Skeletal muscle cell (primary cell): Measurements from ENCODE around the gene HNRNPH1.
"Not testable (repeated sequence)": the region's sequence is repeated elsewhere in the genome, so short reads cannot be mapped to it uniquely, and the experiment has no call there.

Source experiments
- DNase-seq: peaks from one replicate; pipeline ENCODE4 v3.0.0-alpha.2; 2010; ENCODE audit warnings: low read depth
- H3K4me3 ChIP-seq: 2 replicates; pipeline ENCODE4 v1.5.1; 2011; ENCODE audit warnings: low read depth, mild to moderate bottlenecking, control low read depth, low read length, moderate library complexity

HNRNPH1 gene, protein sequence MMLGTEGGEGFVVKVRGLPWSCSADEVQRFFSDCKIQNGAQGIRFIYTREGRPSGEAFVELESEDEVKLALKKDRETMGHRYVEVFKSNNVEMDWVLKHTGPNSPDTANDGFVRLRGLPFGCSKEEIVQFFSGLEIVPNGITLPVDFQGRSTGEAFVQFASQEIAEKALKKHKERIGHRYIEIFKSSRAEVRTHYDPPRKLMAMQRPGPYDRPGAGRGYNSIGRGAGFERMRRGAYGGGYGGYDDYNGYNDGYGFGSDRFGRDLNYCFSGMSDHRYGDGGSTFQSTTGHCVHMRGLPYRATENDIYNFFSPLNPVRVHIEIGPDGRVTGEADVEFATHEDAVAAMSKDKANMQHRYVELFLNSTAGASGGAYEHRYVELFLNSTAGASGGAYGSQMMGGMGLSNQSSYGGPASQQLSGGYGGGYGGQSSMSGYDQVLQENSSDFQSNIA

DNA sequence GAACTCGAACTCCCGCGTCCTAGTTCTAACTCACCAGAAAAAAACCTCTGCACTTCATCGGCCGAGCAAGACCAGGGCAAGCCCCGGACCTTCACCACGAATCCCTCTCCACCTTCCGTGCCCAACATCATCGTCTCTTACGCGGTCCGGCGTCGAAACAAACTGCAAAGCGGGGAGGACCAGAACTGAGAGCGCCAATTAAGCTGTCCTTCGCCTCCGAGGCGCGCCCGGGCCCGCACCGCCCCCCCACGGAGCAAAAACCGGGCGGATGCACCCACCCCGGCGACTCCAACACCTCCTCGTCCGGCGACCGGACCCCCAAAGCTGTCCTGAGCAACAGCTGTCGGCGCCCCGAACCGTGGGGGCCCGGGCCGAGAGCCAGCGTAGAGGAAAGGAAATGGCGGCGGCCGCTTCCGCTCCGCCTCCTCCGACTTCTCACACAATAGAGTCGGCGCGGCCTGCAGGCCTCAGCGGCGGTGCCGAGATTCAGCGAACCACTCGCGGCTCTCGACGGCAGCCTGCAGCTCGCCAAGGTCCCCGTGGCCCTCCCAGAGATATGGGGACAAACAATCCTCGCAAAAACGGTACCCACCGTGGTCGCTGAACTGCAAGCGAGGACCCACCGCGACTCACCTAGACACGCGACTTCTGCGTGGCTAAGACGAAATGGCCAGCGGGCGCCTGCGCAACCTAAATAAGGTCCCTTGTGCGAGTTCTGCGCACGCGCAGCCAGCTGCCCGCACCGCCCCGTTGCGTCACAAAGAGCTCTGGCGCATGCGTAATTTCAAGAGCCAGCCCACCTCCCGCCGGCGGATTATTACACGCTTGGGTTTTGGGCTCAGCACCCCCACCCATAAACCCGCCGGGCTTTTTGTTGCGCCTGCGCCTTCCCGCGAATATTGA is at the start of gene HNRNPH1:
Gene HNRNPH1, minus strand, starts transcription at position 669 of the 903 bp plus-strand sequence. Its CDS starts 538 bp downstream, at position 131.
- peak; percentile 93 for DNase-seq
- peak within 1 kb of the TSS; percentile 96 for H3K4me3 ChIP-seq

DNA sequence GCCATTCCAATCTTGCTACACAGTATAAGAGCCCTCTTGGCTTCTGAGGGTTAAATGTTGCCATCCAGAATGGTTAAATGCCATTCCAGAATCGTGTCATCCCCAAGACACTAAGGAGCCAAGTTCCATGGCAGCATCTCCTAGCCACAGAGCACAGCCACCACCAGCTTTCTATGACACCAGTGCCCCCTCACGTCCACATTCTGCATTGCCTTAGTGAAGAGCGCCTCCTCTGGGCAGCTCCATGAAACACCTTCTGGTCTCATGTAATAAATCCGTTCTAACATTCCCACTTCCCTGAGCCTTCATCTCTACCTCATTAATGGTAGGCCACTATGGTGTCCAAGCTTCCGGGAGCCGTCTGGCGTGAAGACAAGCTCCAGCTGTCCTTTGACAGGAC is 44.9 kb upstream of the HNRNPH1 start:
- no peak for DNase-seq
- H3K4me3 ChIP-seq: no peak overlapping the region

DNA sequence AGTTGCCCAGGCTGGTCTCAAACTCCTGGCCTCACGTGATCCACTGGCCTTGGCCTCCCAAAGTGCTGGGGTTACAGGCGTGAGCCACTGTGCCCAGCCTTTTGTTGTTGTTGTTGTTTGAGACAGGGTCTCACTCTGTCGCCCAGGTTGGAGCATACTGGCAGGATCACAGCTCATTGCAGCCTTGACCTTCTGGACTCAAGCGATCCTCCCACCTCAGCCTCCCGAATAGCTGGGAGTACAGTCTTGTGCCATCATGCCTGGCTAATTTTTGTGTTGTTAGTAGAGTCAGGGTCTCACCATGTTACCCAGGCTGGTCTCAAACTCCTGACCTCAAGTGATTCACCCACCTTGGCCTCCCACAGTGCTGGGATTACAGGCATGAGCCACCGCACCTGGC is 38.2 kb upstream of the HNRNPH1 start:
- H3K4me3 ChIP-seq, DNase-seq: not testable (repeated sequence)

DNA sequence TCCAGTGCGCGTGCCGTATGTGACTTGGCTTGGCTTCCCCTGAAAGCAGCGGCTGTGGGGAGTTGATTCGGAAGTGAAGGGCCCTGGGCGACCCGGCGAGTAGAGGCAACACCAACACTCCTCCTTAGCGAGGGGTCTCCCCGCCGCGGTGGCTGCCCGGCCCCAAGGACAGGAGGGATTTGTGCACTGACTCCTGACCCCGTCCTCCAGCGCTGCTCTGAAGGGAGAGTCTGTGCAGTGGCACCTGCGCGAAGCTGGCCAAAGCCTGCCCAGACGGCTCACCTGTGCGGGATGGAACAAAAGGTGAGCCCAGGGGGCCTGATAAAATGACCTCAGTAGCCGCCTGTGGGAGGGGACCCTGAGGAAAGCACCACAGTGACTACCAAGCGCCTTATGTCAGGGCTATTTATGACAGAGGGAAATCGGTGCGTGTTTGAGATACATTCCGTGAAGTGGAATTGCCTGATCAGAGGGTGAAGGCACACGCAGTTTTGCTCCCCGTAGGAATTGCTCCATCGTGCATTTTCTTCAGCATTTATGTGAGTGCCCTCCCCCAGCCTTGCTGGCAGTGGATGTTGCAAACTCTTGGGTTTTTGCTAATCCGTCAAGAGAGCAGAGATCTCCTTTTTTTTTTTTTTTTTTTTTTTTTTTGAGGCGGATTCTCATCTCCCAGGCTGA is 34.8 kb upstream of the HNRNPH1 start:
- not testable (repeated sequence) for DNase-seq
- peak overlapping the region; percentile 55 for H3K4me3 ChIP-seq

DNA sequence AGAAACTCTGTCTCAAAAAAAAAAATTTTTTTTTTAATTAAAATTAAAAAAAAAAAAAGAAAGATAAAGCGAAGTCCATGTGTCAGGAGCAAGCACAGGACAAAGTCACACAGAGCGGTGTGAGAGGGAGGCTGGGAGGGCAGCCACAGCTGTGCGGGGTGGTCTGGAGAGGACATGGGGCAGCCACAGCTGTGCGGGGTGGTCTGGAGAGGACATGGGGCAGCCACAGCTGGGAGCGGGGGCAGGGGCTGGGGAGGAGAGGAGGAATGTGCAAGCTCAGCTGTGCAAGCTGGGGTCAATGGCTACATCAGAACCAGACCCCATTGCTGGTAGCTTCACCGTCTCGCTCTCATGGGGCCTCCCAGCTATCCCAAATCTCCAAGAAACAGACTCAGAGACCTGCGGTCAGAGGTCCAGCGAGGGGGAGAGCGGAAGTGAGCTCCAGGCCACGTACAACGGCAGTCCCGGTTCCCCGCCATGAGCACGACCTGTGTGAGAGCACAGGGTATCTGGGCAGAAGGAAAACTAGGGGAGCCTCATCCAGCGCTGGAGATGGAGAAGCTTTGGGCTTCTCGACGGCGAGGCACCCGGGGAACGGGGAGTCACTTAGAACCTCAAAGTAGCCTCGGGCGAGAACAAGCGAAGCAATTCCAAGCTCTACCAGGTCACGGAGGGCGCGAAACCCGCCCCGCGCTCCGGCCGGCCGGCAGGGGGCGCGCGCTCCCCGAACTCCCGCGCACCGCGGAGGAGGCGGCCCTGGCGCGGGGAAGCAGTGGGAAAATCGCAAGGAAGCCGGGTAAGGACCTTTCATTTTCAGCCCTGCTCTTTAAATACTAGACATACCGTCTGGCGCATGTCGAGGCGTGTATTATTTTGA is 34.1 kb upstream of the HNRNPH1 start:
- not testable (repeated sequence) for DNase-seq, H3K4me3 ChIP-seq

DNA sequence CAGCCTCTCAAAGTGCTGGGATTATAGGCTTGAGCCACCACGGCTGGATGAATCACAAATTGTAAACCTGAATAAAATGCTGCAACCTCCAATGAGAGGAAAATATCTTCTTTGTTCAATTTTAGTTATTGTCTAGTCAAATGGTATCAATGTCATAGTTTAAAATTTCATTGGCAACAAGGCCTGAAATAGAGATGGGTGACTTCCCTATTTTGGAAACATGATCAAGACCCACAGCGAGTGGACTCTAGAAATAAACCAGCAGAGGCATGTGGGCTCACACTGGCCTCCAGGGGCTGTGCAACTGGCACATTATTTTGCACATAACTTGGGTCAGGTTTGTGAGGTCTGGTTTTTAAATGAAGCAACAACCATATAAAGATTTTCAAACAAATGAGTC is 29.7 kb upstream of the HNRNPH1 start:
- H3K4me3 ChIP-seq, DNase-seq: not testable (repeated sequence)

DNA sequence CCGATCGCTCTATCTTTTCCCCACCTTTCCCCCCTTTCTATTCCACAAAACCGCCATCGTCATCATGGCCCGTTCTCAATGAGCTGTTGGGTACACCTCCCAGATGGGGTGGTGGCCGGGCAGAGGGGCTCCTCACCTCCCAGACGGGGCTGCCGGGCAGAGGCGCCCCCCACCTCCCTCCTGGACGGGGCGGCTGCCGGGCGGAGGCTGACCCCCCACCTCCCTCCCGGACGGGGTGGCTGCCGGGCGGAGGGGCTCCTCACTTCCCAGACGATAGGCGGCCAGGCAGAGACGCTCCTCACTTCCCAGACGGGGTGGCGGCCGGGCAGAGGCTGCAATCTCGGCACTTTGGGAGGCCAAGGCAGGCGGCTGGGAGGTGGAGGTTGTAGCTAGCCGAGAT is 26.8 kb upstream of the HNRNPH1 start:
- not testable (repeated sequence) for DNase-seq, H3K4me3 ChIP-seq

DNA sequence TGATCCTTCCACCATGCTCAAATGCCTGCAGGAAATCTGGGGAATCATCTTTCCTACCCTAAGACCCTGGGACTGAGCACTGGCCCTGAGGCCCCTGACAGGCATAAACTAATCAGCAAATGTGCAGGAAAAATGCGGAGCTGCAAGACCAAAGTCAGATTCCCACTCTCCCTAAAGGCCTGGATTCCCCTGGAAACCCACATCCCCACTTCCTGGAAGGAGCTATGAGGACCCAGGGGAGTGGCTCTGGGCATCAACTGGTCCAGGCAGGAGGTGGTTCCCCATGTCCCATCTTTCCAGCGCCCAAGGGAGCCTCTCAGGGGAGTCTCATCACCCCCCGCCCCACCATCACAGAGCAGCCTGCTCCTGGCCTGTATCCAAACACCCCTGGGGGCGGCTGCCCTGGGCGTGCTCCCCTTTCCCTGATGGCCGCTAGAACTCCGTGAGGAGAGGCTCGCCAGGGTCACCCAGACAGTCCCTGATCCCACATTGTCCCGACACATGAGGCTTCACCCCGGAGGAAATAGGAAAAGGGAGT is 25.8 kb upstream of the HNRNPH1 start:
- DNase-seq, H3K4me3 ChIP-seq: not testable (repeated sequence)

DNA sequence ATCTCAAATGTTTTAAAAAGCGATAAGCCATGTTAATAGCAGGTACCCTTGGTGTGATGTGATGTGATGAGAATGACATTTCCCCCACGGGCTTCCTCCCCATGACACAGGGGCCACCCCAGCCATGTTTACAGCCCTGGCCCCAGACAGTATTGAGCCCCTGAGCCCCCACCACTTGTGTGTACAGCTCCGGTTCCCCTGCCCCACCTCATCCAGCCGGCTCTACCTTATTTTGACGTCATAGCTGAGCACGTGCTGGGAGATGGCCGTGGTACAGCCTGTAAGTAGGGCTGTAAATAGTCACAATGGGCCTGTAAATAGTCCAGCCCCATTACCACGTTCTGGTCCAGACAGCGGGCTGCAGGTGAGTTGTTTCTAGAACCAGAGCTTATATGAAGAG is 24.9 kb upstream of the HNRNPH1 start:
- H3K4me3 ChIP-seq: no peak overlapping the region
- no peak for DNase-seq

DNA sequence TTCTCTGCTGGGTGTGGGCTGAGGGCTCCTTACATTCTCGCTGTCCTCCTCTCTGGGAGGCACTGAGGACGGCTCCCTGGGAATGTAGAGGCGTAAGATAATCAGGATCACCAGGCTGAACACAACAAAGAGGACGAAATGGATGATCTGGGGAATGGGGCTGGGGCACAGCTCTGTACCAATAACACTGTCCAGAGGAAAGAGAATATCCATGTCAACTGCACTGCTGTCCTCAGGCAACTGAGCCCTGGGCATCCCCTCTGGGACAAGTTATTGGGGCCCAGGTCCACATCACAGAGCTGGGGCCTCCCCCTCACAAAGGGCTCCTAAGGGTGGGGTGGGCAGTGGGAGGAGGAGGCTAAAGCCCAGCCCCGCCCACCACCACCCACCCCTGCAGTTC is 21.3 kb upstream of the HNRNPH1 start:
- not testable (repeated sequence) for DNase-seq, H3K4me3 ChIP-seq

DNA sequence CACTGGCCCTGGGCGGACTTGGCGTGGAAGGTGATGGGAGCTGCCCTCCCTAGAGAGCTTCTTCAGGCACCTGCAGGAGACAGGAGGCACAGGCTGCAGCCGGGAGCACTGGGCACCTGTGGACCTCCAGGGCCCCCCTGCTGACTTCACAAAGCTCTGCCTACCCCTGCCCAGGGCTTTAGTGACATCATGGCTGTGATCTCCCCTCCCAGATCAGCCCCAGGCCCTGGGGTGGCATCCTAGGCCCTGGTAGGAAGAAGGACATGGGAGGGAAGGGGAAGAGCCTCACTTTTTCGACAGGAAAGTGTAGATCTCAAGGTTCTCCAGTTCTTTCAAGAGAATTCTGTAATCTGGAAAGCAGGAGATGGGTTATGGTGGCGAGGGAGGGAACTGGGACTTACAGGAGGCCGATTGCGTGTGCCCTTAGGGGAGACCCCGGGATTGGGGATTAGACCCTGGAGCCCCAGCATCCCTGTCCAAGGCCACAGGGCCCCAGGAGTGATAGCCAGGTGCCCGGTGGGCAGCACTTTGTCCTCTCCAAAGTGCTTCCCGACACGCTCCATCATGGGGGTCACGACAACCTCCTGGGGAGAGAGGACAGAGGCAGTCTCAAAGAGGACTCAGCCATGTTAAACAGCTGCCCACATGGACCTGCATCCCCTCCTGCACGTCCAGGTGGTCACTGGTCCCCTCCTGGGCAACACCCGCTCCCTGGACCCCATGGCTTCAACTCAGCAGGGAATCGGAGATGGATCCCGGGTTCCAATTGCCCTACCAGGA is 19.9 kb upstream of the HNRNPH1 start:
- not testable (repeated sequence) for H3K4me3 ChIP-seq, DNase-seq

DNA sequence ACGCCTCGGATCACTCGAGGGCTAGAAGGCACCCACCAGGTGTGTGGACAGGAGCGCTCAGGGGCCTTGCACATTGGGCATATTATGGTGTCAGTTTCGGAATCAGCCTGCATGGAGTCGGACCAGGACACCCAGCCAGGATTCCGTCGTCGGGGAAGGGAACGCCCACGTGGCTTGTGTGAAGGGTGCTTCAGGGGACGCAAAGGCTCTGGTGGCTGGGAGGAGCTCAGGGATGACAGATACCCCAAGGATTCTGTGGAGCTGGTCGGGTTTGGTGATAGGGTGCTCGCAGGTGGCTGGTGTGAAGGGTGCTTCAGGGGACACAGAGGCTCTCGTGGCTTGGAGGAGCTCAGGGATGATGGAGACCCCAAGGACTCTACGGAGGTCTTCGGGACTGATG is 19.2 kb upstream of the HNRNPH1 start:
- not testable (repeated sequence) for H3K4me3 ChIP-seq, DNase-seq

DNA sequence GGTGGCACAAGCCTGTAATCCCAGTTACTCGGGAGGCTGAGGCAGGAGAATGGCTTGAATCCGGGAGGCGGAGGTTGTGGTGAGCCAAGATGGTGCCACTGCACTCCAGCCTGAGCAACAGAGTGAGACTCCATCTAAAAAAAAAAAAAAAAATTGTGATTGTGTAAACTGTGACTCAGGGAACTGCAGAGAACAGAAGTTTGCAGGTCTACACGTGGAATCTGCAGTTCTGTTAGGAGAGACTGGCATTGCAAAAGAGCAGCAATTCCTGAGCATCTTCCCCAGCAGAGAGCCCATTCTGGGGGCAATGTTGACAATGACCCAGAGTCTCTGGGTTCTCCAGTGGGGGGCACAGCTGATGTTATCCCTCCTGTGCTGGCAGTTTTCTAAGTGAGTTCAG is 18.3 kb upstream of the HNRNPH1 start:
- H3K4me3 ChIP-seq, DNase-seq: not testable (repeated sequence)

DNA sequence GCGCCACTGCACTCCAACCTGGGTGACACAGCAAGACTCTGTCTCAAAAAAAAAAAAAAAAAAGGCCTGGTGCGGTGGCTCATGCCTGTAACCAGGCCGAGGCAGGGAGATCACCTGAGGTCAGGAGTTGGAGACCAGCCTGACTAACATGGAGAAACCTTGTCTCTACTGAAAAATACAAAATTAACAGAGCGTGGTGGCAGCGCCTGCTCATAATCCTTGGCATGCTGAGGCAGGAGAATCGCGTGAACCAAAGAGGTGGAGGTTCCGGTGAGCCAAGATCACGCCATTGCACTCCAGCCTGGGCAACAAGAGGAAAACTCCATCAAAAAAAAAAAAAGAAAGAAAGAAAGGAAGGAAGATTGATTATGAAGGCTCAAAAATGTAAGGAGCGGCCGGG is 15.8 kb upstream of the HNRNPH1 start:
- DNase-seq: not testable (repeated sequence)

DNA sequence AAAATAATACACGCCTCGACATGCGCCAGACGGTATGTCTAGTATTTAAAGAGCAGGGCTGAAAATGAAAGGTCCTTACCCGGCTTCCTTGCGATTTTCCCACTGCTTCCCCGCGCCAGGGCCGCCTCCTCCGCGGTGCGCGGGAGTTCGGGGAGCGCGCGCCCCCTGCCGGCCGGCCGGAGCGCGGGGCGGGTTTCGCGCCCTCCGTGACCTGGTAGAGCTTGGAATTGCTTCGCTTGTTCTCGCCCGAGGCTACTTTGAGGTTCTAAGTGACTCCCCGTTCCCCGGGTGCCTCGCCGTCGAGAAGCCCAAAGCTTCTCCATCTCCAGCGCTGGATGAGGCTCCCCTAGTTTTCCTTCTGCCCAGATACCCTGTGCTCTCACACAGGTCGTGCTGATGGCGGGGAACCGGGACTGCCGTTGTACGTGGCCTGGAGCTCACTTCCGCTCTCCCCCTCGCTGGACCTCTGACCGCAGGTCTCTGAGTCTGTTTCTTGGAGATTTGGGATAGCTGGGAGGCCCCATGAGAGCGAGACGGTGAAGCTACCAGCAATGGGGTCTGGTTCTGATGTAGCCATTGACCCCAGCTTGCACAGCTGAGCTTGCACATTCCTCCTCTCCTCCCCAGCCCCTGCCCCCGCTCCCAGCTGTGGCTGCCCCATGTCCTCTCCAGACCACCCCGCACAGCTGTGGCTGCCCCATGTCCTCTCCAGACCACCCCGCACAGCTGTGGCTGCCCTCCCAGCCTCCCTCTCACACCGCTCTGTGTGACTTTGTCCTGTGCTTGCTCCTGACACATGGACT is 11.1 kb upstream of the HNRNPH1 start:
- H3K4me3 ChIP-seq, DNase-seq: not testable (repeated sequence)

More for the DNA sequence above, 15.8 kb upstream of the HNRNPH1 start:
- H3K4me3 ChIP-seq: not testable (repeated sequence)

DNA sequence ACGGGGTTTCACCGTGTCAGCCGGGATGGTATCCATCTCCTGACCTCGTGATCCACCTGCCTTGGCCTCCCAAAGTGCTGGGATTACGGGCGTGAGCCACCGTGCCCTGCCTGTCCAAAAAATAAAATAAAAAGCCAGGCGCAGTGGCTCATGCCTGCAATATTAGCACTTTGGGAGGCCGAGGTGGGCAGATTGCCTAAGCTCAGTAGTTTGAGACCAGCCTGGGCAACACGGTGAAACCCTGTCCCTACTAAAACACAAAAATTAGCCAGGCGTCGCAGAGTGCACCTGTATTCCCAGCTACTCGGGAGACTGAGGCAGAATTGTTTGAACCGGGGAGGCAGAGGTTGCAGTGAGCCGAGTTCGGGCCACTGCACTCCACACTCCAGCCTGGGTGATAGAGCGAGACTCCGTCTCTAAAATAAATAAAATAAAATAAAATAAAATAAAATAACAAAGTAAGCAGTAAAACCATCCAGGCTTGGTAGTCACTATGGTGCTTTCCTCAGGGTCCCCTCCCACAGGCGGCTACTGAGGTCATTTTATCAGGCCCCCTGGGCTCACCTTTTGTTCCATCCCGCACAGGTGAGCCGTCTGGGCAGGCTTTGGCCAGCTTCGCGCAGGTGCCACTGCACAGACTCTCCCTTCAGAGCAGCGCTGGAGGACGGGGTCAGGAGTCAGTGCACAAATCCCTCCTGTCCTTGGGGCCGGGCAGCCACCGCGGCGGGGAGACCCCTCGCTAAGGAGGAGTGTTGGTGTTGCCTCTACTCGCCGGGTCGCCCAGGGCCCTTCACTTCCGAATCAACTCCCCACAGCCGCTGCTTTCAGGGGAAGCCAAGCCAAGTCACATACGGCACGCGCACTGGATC is 10.3 kb upstream of the HNRNPH1 start:
- H3K4me3 ChIP-seq: peak overlapping the region; percentile 43
- not testable (repeated sequence) for DNase-seq
